Measurements from ENCODE around the gene SPACA5B.
"Not testable (repeated sequence)": the region's sequence is repeated elsewhere in the genome, so short reads cannot be mapped to it uniquely, and the experiment has no call there.

The SPACA5B gene

GRCh38 chrX:48130326-48130725 lies at the start of gene SPACA5B:
SPACA5B (plus strand) TSS chrX:48130626; CDS start chrX:48130688, 62 bp downstream.
- not testable (repeated sequence) for DNase-seq

DNA sequence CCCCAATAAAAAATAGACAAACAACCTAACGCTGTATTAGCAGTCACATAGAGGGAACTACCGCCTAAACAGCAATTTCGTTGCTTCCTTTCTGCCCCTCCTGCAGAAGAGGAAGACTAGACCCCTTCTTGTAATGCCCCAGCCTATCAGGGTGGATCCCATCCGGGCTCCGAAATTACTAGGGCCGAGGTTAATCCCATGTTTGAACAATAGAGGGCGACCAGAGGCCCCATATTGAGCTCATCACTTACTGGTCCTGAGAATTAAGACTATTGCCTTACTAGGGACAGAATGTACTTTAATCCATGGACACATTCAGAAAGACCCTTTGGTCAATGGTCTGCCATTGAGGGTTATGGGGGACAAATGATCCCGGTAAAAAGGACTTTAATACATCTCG lies 47.2 kb upstream of the SPACA5B start:
- peak; percentile 27 for DNase-seq

GRCh38 chrX:48083706-48084105 lies 46.7 kb upstream of the SPACA5B start:
- DNase-seq, result no peak

DNA sequence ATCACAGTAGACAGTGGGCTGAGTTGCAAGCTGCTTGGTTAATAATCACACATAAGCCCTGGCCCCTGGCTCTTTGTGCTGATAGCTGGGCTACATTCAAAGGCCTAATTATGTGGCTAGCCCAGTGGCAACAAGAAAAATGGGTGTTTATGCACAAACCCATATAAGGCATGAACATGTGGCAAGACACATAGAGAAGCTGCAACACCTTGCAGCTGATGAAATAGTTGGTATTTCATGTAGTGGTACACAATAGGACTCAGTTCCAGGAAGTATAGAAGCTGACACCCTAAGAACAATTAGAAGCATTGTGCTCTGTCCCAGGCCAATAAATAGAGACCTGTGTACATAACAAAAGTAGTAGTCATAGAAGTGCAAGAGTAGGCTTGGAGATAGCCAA lies 44.3 kb upstream of the SPACA5B start:
- no peak for DNase-seq

DNA sequence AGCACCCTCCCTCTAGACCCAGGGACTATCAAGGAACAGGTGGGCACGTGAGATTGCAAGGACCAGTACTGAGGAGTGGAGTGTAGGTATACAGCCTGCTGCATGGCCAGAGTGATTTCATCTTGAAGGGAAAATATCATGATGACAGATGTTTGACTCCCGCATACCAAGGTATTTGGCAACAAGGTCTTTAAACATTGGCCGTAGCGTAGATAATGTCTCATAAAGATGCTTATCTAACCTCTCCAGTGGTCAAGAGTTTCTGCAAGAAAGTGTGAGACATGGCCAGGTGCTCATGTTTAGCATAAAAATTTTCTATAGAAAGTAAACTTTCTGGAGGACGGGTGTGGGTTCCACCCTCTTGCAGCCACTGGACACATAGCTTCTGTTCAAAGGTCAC lies 40.3 kb upstream of the SPACA5B start:
- DNase-seq, result no peak

DNA sequence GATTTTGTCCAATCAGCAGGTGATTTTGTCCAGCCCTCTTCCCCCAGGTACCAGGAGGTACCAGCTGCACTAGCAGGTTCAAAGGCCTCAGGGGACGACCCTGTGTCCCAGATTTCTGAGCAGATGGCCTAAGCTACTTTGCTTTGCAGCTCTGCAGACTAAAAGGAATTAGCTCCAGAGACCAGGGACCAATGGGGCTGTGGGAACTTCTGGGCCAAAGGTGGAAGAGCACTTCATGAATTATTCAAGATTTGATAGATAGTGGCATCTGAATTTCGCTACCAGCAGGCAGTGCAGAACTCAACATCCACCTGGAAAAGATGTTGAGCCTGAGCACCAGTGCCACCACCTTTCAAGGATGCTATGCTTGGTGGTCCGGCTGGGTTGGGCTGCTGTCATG lies 37.9 kb upstream of the SPACA5B start:
- DNase-seq, result not testable (repeated sequence)

DNA sequence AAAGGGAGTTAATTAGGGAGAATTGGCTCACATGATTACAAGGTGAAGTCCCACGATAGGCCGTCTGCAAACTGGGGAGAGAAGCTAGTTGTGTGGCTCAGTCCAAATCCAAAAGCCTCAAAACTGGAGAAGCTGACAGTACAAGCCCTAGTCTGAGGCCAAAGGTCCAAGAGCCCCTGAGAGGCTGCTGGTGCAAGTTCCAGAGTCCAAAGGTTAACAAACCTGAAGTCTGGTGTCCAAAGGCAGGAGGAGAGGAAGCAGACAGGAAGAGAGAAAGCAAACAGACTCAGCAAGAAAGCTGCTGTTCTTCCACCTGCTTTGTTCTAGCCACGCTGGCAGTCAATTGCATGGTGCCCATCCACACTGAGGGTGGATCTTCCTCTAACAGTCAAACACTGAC lies 29.0 kb upstream of the SPACA5B start:
- DNase-seq, result no peak

GRCh38 chrX:48102874-48103374 lies 27.5 kb upstream of the SPACA5B start:
- no peak for DNase-seq

- no peak for DNase-seq
Observed at GRCh38 chrX:48107717-48108116, 22.7 kb upstream of the SPACA5B start.

DNA sequence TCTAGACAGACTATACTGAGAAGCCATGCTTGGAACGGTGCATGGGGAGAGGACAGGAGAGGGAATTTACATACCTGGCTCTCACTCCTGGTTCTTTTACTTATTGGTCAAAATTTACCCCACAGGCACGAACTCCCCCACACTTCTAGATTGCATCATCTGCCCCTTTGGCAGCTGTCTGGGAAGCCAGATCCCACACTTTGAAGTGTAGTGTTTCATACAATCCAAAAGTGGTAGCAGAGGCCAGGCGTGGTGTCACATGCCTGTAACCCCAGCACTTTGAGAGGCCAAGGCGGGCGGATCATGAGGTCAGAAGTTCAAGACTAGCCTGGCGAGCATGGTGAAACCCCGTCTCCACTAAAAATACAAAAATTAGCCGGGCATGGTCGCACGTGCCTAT lies 5.1 kb upstream of the SPACA5B start:
- DNase-seq, result not testable (repeated sequence)

- not testable (repeated sequence) for DNase-seq
Observed at GRCh38 chrX:48132308-48132844, 1.9 kb downstream of the SPACA5B start.

DNA sequence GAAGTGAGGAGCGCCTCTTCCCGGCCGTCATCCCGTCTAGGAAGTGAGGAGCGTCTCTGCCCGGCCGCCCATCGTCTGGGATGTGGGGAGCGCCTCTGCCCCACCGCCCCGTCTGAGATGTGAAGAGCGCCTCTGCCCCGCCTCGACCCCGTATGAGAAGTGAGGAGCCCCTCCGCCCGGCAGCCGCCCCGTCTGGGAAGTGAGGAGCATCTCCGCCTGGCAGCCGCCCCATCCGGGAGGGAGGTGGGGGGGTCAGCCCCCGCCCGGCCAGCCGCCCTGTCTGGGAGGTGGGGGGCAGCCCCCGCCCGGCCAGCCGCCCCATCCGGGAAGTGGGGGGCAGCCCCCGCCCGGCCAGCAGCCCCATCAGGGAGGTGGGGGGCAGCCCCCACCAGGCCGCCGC lies 8.7 kb downstream of the SPACA5B start:
- DNase-seq, result not testable (repeated sequence)

DNA sequence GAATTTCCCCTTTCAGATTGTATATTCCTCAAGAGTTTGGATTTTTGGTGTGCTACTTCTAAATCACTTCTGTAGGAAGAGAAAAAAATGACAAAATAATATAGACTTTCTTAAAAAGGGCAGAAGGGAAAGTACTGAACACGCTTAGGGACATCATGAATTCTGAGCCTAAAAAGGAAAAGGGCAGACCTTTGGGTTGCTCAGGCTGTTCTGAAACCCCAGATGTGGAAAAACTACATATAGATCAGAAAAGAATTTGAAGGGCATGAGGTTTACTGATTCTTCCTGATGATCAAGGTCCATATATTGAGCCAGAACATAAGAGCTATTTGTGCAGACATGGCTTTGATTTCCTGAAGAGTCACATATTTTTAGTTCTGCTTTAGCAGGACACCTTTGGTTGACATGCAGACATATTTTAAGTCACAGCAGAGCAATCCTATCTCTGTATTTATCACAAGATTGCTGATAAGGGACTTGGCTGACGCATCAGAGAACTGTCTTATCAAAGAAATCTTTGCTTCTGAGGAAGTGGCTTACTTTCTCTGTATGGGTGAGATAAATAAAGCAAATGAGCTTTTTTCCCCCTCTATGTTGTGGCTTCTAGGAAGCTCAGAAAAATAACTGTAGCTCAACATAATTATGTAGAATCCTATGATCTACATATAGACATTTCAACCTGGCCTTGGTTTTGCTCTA lies 11.5 kb downstream of the SPACA5B start:
- DNase-seq, result not testable (repeated sequence)

DNA sequence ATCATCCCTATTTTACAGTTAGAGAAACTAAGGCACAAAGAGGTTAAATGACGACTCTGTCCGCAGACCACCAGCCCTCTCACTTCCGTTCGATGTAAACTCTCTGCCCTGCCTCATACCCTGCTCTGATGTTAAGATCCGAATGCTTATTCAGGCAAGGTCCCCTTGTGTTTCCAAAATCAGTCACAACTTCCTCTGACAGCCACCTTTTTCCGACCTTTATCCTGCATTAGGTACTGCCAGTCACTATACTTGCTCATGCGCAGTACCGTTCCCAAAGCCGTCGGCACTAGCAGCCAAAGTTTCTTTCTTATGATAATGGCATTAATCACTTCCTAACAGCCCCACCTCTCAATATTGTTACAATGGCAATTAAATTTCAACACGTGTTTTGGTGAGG lies 12.3 kb downstream of the SPACA5B start:
- not testable (repeated sequence) for DNase-seq

DNA sequence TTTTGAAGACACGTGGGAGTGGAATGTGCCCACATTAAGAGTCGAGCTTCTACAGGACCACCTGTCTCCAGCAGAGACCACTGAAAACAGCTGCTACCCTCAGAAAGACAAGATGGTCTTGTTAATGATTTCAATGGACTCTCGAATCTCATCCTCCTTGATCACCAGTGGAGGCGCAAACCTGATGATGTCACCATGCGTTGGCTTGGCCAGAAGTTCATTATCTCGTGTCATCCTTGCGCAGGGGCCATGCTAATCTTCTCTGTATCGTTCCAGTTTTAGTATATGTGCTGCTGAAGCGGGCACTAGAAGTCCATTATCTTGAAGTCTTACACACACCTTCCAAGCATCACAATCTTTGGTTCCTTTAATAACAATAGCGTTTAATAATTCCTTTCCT lies 23.3 kb downstream of the SPACA5B start:
- DNase-seq, result no peak

GRCh38 chrX:48154796-48155195 lies 24.4 kb downstream of the SPACA5B start:
- no peak for DNase-seq

- no peak for DNase-seq
Observed at GRCh38 chrX:48156014-48156413, 25.6 kb downstream of the SPACA5B start.

GRCh38 chrX:48165241-48165640 lies 34.8 kb downstream of the SPACA5B start:
- no peak for DNase-seq

- DNase-seq, result not testable (repeated sequence)
Observed at GRCh38 chrX:48166322-48166721, 35.9 kb downstream of the SPACA5B start.

DNA sequence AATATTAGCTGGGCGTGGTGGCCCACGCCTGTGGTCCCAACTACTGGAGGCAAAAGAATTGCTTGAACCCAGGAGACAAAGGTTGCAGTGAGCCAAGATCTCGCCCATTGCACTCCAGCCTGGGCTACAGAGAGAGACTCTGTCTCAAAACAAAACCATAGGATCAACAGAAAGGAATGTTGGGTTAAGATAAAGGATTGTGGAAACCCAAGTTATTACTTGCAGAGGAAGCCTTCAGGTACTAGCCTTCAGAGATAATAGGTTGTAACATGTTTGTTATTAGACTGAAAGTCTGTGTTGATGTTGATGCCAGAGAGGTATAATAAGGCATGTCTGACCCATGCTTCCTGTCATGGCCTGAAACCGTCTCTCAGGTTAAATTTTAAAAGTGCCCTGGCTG lies 49.3 kb downstream of the SPACA5B start:
- DNase-seq, result no peak

- DNase-seq, result no peak
Observed at GRCh38 chrX:48180811-48181210, 50.4 kb downstream of the SPACA5B start.

DNA sequence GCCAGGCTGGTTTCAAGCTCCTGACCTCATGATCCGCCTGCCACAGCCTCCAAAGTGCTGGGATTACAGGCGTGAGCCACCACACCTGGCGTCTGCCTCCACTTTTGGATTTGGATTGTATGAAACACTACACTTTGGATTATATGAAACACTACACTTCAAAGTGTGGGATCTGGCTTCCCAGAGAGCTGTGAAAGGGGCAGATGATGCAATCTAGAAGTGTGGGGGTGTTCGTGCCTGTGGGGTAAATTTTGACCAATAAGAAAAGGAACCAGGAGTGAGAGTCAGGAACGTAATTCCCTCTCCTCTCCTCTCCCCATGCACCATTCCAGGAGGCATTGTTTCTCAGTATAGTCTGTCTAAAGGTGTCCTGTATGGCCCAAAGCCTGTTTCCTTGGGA lies 51.5 kb downstream of the SPACA5B start:
- not testable (repeated sequence) for DNase-seq

Data from CD4-positive, alpha-beta T cell treated with Interferon gamma for 1 hour (primary cell).